IPS-11a (cell line): Measurements from ENCODE around the gene DNAJC19.
"Not testable (repeated sequence)": the region's sequence is repeated elsewhere in the genome, so short reads cannot be mapped to it uniquely, and the experiment has no call there.

ENCODE experiments used
- H3K4me3 ChIP-seq: one replicate; pipeline ENCODE4 v1.5.1; 2013; ENCODE audit warnings: low read depth, low read length, control low read depth

The DNAJC19 gene

GRCh38 chr3:180989291-180990163, at the start of gene DNAJC19:
TSS of gene DNAJC19 (minus strand) at chr3:180989736. CDS start at chr3:180989602, 134 bp downstream.
- H3K4me3 ChIP-seq: peak within 1 kb of the TSS; percentile 88

GRCh38 chr3:181030948-181031347, 41.4 kb upstream of the DNAJC19 start:
- no peak overlapping the region for H3K4me3 ChIP-seq

DNA sequence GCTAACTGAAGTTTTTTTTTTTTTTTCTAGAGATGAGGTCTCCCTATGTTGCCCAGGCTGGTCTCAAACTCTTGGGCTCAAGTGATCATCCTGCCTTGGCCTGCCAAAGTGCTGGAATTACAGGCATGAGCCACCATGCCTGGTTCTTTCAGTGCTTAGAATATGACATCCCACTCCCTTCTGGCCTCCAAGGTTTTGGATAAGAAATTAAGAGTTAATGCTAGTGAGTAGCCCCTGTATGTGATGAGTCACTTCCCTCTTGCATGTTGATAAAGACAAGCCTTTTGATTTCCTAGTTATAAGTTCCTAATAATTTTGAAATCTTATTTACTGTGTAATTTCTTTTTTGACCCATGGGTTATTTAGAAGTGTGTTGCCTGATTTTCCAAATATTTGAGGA, 35.7 kb upstream of the DNAJC19 start:
- H3K4me3 ChIP-seq: no peak overlapping the region

GRCh38 chr3:181017690-181018089, 28.2 kb upstream of the DNAJC19 start:
- no peak overlapping the region for H3K4me3 ChIP-seq

DNA sequence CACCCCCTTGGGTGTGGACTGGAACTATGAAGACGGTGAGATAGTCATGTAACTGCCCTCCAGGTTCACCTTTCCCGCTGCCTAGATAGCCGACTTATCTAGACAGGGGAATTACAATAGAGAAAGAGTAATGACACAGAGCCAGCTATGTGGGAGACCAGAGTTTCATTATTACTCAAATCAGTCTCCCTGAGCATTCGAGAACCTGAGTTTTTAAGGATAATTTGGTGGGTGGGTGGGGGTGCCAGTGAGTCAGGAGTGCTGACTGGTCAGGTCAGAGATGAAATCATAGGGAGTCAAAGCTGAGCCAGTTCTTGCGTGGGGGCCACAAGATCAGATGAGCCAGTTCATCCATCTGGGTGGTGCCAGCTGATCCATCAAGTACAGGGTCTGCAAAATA, 19.7 kb upstream of the DNAJC19 start:
- no peak overlapping the region for H3K4me3 ChIP-seq

DNA sequence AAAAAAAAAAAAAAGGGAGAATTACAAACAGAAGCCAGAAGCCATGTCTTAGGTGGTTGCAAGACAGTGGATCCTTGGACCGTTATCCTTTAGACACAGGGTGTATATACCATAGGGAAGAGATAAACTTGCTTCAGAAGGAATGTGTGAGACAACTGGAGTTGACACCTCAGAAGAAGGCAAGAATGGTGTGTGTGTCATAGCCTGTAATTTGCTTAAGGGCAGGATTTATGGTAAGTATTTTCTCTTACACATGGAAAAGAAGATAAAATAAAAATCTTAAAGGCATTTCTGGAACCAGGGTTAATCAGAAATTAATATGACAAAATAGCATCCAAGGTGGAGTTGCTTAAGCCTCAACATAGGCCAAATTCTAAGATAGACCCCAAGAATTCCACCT, 19.3 kb upstream of the DNAJC19 start:
- no peak overlapping the region for H3K4me3 ChIP-seq

DNA sequence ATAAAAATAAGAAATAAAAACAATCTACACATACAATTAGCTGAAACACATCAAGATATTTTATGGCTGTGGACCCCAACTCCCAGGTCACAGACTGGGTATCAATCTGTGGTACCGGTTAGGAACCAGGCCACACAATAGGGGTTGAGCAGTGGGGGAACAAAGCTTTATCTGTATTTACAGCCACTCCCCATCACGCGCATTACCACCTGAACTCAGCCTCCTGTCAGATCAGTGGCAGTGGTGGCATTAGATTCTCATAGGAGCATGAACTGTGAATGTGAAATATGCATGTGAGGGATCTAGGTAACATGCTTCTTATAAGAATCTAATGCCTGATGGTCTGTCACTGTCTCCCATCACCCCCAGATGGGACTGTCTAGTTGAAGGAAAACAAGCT, 17.7 kb upstream of the DNAJC19 start:
- no peak overlapping the region for H3K4me3 ChIP-seq

- no peak overlapping the region for H3K4me3 ChIP-seq
Measured at GRCh38 chr3:181006541-181006940, 17.0 kb upstream of the DNAJC19 start.

DNA sequence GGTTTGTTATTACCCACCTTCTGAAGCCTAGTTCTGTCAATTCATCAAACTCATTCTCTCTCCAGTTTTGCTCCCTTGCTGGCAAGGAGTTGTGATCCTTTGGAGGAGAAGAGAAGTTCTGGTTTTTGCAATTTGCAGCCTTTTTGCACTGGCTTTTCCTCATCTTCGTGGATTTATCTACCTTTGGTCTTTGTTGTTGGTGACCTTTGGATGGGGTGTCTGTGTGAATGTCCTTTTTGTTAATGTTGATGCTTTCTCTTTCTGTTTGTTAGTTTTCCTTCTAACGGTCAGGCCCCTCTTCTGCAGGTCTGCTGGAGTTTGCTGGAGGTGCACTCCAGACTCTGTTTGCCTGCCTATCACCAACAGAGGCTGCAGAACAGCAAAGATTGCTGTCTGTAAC, 13.9 kb upstream of the DNAJC19 start:
- not testable (repeated sequence) for H3K4me3 ChIP-seq

GRCh38 chr3:181002331-181002730, 12.8 kb upstream of the DNAJC19 start:
- H3K4me3 ChIP-seq: not testable (repeated sequence)

GRCh38 chr3:180996415-180996932, 6.9 kb upstream of the DNAJC19 start:
- no peak overlapping the region for H3K4me3 ChIP-seq

DNA sequence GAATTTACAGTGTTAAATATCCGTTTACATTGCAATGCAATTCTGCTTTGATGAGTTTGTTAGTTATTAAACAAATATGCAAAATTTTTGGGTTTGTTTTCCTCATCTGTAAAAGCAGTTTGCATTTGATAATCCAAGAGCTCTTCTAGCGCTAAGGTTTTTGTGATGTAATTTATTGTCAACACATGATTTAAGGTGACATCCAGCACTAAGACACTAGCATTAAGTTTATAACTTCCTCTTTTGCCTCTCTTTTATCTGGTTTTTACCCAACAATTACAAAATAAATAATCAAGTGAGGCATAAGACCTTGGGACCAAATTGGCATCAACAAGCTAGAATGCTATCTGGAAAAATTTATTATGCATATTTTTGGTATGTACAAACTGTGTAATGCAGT, 969 bp upstream of the DNAJC19 start:
- H3K4me3 ChIP-seq: no peak overlapping the region

GRCh38 chr3:180987344-180987743, 2.2 kb downstream of the DNAJC19 start:
- no peak overlapping the region for H3K4me3 ChIP-seq

DNA sequence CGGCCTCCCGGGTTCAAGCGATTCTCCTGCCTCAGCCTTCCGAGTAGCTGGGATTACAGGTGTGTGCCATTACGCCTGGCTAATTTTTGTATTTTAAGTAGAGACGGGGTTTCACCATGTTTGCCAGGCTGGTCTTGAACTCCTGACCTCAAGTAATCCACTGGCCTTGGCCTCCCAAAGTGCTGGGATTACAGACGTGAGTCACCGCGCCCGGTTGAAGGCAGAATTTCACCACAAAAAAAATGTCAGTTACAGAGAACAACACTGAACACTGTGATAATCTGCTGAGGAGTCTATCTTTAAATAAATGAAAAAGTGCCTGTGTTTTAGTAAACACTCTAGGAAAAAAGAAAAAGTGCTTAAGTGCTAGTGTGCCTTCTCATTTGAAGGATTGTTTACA, 3.2 kb downstream of the DNAJC19 start:
- H3K4me3 ChIP-seq: not testable (repeated sequence)

GRCh38 chr3:180983136-180983535, 6.4 kb downstream of the DNAJC19 start:
- no peak overlapping the region for H3K4me3 ChIP-seq

- no peak overlapping the region for H3K4me3 ChIP-seq
Measured at GRCh38 chr3:180981912-180982311, 7.6 kb downstream of the DNAJC19 start.

- H3K4me3 ChIP-seq: no peak overlapping the region
Measured at GRCh38 chr3:180980611-180981010, 8.9 kb downstream of the DNAJC19 start.

DNA sequence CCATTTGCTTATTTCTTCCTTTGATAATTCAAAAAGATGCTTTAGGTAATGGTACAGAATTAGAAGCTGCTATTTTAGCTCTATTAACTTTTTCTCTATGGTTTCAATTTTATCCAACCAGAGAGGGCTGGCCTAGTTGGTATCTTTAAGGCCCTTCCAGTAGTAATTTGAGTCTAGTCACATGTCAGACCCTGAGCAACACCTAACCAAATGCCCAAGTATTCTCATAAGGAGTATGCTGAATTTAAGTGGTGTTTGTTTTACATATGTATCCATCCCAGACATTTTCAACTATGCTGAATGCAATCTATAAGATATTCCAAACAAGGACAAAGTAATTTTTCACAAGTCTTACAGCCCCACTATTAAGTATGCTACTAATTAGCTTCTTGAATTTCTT, 9.6 kb downstream of the DNAJC19 start:
- H3K4me3 ChIP-seq: no peak overlapping the region

GRCh38 chr3:180977498-180977897, 12.0 kb downstream of the DNAJC19 start:
- H3K4me3 ChIP-seq: no peak overlapping the region

- H3K4me3 ChIP-seq: no peak overlapping the region
Measured at GRCh38 chr3:180974286-180974685, 15.2 kb downstream of the DNAJC19 start.

DNA sequence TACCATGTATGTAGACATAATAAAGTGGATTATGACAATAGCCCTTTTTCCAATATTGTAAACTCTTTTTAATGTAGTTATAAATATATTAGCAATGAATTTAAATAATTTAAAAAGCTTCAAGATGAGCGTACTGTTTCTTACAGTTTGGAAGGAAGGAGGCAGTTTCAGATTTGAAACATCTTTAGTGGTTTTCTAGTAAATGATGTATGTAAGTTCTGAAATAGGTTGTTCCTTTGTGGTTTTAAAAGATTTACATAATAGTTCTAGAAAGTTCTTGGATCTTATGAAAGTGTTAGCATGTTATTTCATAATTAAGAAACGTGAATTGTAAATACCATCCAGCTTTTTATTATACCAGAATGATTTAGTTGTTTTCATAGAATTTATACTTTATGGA, 16.0 kb downstream of the DNAJC19 start:
- H3K4me3 ChIP-seq: no peak overlapping the region

DNA sequence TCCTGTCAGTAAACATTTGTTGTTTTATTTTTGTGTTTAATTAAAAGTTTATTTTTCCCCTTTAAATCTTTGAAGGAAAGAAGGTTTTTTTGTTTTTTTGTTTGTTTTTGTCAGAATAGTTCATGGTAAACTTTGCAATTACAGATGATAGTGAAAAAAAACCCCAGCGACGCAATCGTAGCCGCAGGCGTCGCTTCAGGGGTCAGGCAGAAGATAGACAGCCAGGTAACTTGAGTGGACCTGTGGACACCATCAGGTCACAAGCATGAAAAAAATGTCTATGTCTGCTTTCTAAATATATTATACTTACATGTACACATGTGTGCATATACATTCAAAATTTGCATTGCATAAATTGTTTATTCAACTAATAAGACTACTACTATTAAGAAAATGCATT, 18.6 kb downstream of the DNAJC19 start:
- no peak overlapping the region for H3K4me3 ChIP-seq

- H3K4me3 ChIP-seq: no peak overlapping the region
Measured at GRCh38 chr3:180962530-180962929, 27.0 kb downstream of the DNAJC19 start.
